Measurements from ENCODE around the gene CCR3.
"Not testable (repeated sequence)": the region's sequence is repeated elsewhere in the genome, so short reads cannot be mapped to it uniquely, and the experiment has no call there.

CCR3 gene

GRCh38 chr3:46242120-46242519, at the start of gene CCR3:
CCR3 (plus strand) TSS chr3:46242460; CDS start chr3:46265159, 22,699 bp downstream.
- DNase-seq: no peak

- no peak for DNase-seq
Observed at GRCh38 chr3:46192939-46193338, 49.3 kb upstream of the CCR3 start.

GRCh38 chr3:46193436-46193835, 48.8 kb upstream of the CCR3 start:
- DNase-seq: no peak

- no peak for DNase-seq
Observed at GRCh38 chr3:46194868-46195553, 47.2 kb upstream of the CCR3 start.

- DNase-seq: no peak
Observed at GRCh38 chr3:46196261-46196957, 45.9 kb upstream of the CCR3 start.

GRCh38 chr3:46200211-46200610, 42.0 kb upstream of the CCR3 start:
- no peak for DNase-seq

GRCh38 chr3:46200790-46201189, 41.5 kb upstream of the CCR3 start:
- no peak for DNase-seq

GRCh38 chr3:46202535-46202934, 39.7 kb upstream of the CCR3 start:
- DNase-seq: no peak

GRCh38 chr3:46203681-46204080, 38.6 kb upstream of the CCR3 start:
- DNase-seq: no peak

- DNase-seq: no peak
Observed at GRCh38 chr3:46205286-46205960, 36.8 kb upstream of the CCR3 start.

GRCh38 chr3:46206282-46207015, 35.8 kb upstream of the CCR3 start:
- DNase-seq: no peak

- not testable (repeated sequence) for DNase-seq
Observed at GRCh38 chr3:46207514-46207913, 34.7 kb upstream of the CCR3 start.

- no peak for DNase-seq
Observed at GRCh38 chr3:46208167-46208704, 34.0 kb upstream of the CCR3 start, which contains the start of gene CCR1. CCR1 (minus strand) TSS chr3:46208313; CDS start chr3:46204313, 4,000 bp downstream.

- no peak for DNase-seq
Observed at GRCh38 chr3:46209053-46209452, 33.2 kb upstream of the CCR3 start.

- DNase-seq: no peak
Observed at GRCh38 chr3:46209746-46210470, 32.4 kb upstream of the CCR3 start.

- DNase-seq: no peak
Observed at GRCh38 chr3:46212101-46212500, 30.2 kb upstream of the CCR3 start.

GRCh38 chr3:46213201-46213600, 29.1 kb upstream of the CCR3 start:
- no peak for DNase-seq

- DNase-seq: no peak
Observed at GRCh38 chr3:46214751-46215352, 27.4 kb upstream of the CCR3 start.

GRCh38 chr3:46215810-46216414, 26.3 kb upstream of the CCR3 start:
- no peak for DNase-seq

- DNase-seq: no peak
Observed at GRCh38 chr3:46218196-46218709, 24.0 kb upstream of the CCR3 start.

- no peak for DNase-seq
Observed at GRCh38 chr3:46221391-46221790, 20.9 kb upstream of the CCR3 start.

Measured in NCI-H774 (cell line).